Neural cell (in vitro differentiated cells): ENCODE measurements around the gene CSMD2. TPM values are rescaled to one million over a fixed set of nuclear protein-coding genes. Genes with fewer than 3 reads are reported as not detected.
"Not testable (repeated sequence)": the region's sequence is repeated elsewhere in the genome, so short reads cannot be mapped to it uniquely, and the experiment has no call there.

Experiments
- H2AFZ ChIP-seq: fragments of 200-600, 300-800 bp; sonication (generic), shearing (Covaris generic); 2 replicates; pipeline ENCODE4 v1.6.0; 2014; ENCODE audit warnings: low read depth, mild to moderate bottlenecking, antibody characterized with exemption, low read length, moderate library complexity
- H3F3A ChIP-seq: fragments of 200-600 bp; shearing (Covaris generic); 2 replicates; pipeline ENCODE4 v1.6.1; 2016; ENCODE audit warnings: mild to moderate bottlenecking, moderate library complexity, mixed read lengths, antibody characterized with exemption, low read length; ENCODE audit not compliant: insufficient read depth, poor library complexity, severe bottlenecking
- H3K27ac ChIP-seq: fragments of 200-600, 300-800 bp; sonication (generic), shearing (Covaris generic); 2 replicates; pipeline ENCODE4 v1.5.1; 2014; ENCODE audit warnings: mild to moderate bottlenecking, low read length, moderate library complexity
- H3K27me3 ChIP-seq: fragments of 300-800, 200-600 bp; sonication (generic), shearing (Covaris generic); 2 replicates; pipeline ENCODE4 v1.6.0; 2014; ENCODE audit warnings: mild to moderate bottlenecking, low read depth, low read length, moderate library complexity; ENCODE audit not compliant: insufficient read depth
- H3K36me3 ChIP-seq: fragments of 300-800, 200-600 bp; sonication (generic), shearing (Covaris generic); 2 replicates; pipeline ENCODE4 v1.5.1; 2014; ENCODE audit warnings: mild to moderate bottlenecking, antibody characterized with exemption, low read length, moderate library complexity; ENCODE audit not compliant: insufficient read depth
- H3K4me2 ChIP-seq: fragments of 300-800, 200-600 bp; sonication (generic), shearing (Covaris generic); 2 replicates; pipeline ENCODE4 v1.6.0; 2014; ENCODE audit warnings: mild to moderate bottlenecking, low read length
- H3K4me3 ChIP-seq: fragments of 300-800, 200-600 bp; sonication (generic), shearing (Covaris generic); 2 replicates; pipeline ENCODE4 v1.5.1; 2014; ENCODE audit warnings: mild to moderate bottlenecking, low read length, moderate library complexity
- H3K79me2 ChIP-seq: fragments of 200-600 bp; shearing (Covaris generic); replicated peaks from 2 replicates; pipeline ENCODE4 v1.6.0; 2014; ENCODE audit warnings: mild to moderate bottlenecking, low read length, moderate library complexity; ENCODE audit not compliant: insufficient read depth
- H3K9ac ChIP-seq: fragments of 300-800, 200-600 bp; sonication (generic), shearing (Covaris generic); 2 replicates; pipeline ENCODE4 v1.6.1; 2016; ENCODE audit warnings: mild to moderate bottlenecking, low read length, mixed read lengths
- H3K9me2 ChIP-seq: fragments of 200-600 bp; shearing (Covaris generic); 2 replicates; pipeline ENCODE4 v1.6.1; 2016; ENCODE audit warnings: mild to moderate bottlenecking, low read length, mixed read lengths; ENCODE audit not compliant: insufficient read depth
- H3K9me3 ChIP-seq: fragments of 200-600, 300-800 bp; sonication (generic), shearing (Covaris generic); 2 replicates; pipeline ENCODE4 v1.6.1; 2016; ENCODE audit warnings: mild to moderate bottlenecking, mixed run types, low read length, moderate library complexity, mixed read lengths
- H4K20me1 ChIP-seq: fragments of 200-600 bp; shearing (Covaris generic); 2 replicates; pipeline ENCODE4 v1.6.1; 2016; ENCODE audit warnings: mild to moderate bottlenecking, mixed run types; ENCODE audit not compliant: insufficient read depth
- CTCF ChIP-seq: fragments of 450-650 bp; IDR thresholded peaks from 2 replicates; pipeline ENCODE4 v1.5.1; 2014; ENCODE audit warnings: antibody characterized with exemption, mild to moderate bottlenecking, moderate library complexity; ENCODE audit not compliant: poor library complexity, severe bottlenecking
- EP300 ChIP-seq: fragments of 450-650 bp; conservative IDR thresholded peaks from 2 replicates; pipeline ENCODE4 v1.6.1; 2014; ENCODE audit warnings: antibody characterized with exemption, mild to moderate bottlenecking, moderate library complexity; ENCODE audit not compliant: poor library complexity, severe bottlenecking
- EZH2 ChIP-seq: fragments of 200-600, 300-800 bp; shearing (Covaris generic), sonication (generic); IDR thresholded peaks from 2 replicates; pipeline ENCODE4 v1.6.1; 2014; ENCODE audit warnings: antibody characterized with exemption, low read length, borderline replicate concordance, mild to moderate bottlenecking; ENCODE audit not compliant: insufficient read depth, poor library complexity, severe bottlenecking
- MXI1 ChIP-seq: fragments of 450-650 bp; conservative IDR thresholded peaks from 2 replicates; pipeline ENCODE4 v1.6.1; 2014; ENCODE audit warnings: antibody characterized with exemption, mild to moderate bottlenecking; ENCODE audit not compliant: poor library complexity, severe bottlenecking
- POLR2AphosphoS5 ChIP-seq: IDR thresholded peaks from 2 replicates; pipeline ENCODE4 v1.6.1; 2012
- RAD21 ChIP-seq: fragments of 450-650 bp; conservative IDR thresholded peaks from 2 replicates; pipeline ENCODE4 v1.6.1; 2014; ENCODE audit warnings: antibody characterized with exemption, mild to moderate bottlenecking, moderate library complexity
- REST ChIP-seq: IDR thresholded peaks from 2 replicates; pipeline ENCODE4 v1.6.1; 2012; ENCODE audit warnings: borderline replicate concordance
- SMC3 ChIP-seq: fragments of 450-650 bp; conservative IDR thresholded peaks from 2 replicates; pipeline ENCODE4 v1.6.1; 2014; ENCODE audit warnings: antibody characterized with exemption, mild to moderate bottlenecking, moderate library complexity; ENCODE audit not compliant: poor library complexity
- TAF1 ChIP-seq: IDR thresholded peaks from 2 replicates; pipeline ENCODE4 v1.6.1; 2012; ENCODE audit warnings: low read depth
- polyA plus RNA-seq: library from polyadenylated mRNA; depleted of rRNA; stranded (reverse); fragments of >200 nt; gene quantifications from 2 replicates; pipeline ENCODE4 v1.2.3, GENCODE V29; 2014

Gene CSMD2
- polyA plus RNA-seq, 1 donor from 2014 or later, result 9.6 TPM

- no peaks in the 10 kb centered on the region for H3K9me2 ChIP-seq
- no peak overlapping the region for H3K27ac ChIP-seq
- no peaks in the 10 kb centered on the region for H3K27me3 ChIP-seq
- no peak overlapping the region for H3K4me2 ChIP-seq
- H3K4me3 ChIP-seq, result no peak overlapping the region
- H3K36me3 ChIP-seq, result no peaks in the 10 kb centered on the region
- H4K20me1 ChIP-seq, result no peaks in the 10 kb centered on the region
- no peak overlapping the region for H2AFZ ChIP-seq
- no peaks in the 10 kb centered on the region for H3K79me2 ChIP-seq
- H3F3A ChIP-seq, result no peaks in the 10 kb centered on the region
- H3K9ac ChIP-seq, result no peak overlapping the region
- no peaks in the 10 kb centered on the region for H3K9me3 ChIP-seq
- TF ChIP-seq EZH2 (no peak), SMC3 (no peak), TAF1 (no peak), RAD21 (no peak), MXI1 (no peak), EP300 (no peak)
Observed at GRCh38 chr1:34100332-34100731, 64.7 kb downstream of the CSMD2 start.

- not testable (repeated sequence) for H3K27me3 ChIP-seq, H3K79me2 ChIP-seq, H3F3A ChIP-seq, H4K20me1 ChIP-seq, H3K36me3 ChIP-seq, H3K4me2 ChIP-seq, H3K4me3 ChIP-seq, H3K27ac ChIP-seq, H2AFZ ChIP-seq, H3K9me2 ChIP-seq, H3K9ac ChIP-seq, H3K9me3 ChIP-seq
Observed at GRCh38 chr1:34092399-34092798, 72.6 kb downstream of the CSMD2 start.

- Histone ChIP-seq H3K9me3 (no peaks in the 10 kb centered on the region), H3K4me3 (no peak overlapping the region), H3K4me2 (no peak overlapping the region), H3K9me2 (no peaks in the 10 kb centered on the region), H2AFZ (no peak overlapping the region), H3K27ac (no peak overlapping the region), H3K27me3 (no peaks in the 10 kb centered on the region), H3F3A (no peaks in the 10 kb centered on the region), H4K20me1 (no peaks in the 10 kb centered on the region), H3K36me3 (peaks cover 5% of the 10 kb centered on the region), H3K9ac (no peak overlapping the region), H3K79me2 (no peaks in the 10 kb centered on the region)
- no peak for TF ChIP-seq POLR2AphosphoS5
Observed at GRCh38 chr1:34089731-34090130, 75.3 kb downstream of the CSMD2 start.

- Histone ChIP-seq H3F3A (no peaks in the 10 kb centered on the region), H3K27ac (no peak overlapping the region), H3K9me3 (no peaks in the 10 kb centered on the region), H4K20me1 (no peaks in the 10 kb centered on the region), H3K36me3 (peaks cover 5% of the 10 kb centered on the region), H3K4me2 (no peak overlapping the region), H3K79me2 (no peaks in the 10 kb centered on the region), H2AFZ (no peak overlapping the region), H3K4me3 (no peak overlapping the region), H3K9ac (no peak overlapping the region), H3K9me2 (no peaks in the 10 kb centered on the region), H3K27me3 (no peaks in the 10 kb centered on the region)
- TF ChIP-seq RAD21, result no peak
- TF ChIP-seq CTCF, result no peak
- TF ChIP-seq EZH2, result no peak
- no peak for TF ChIP-seq POLR2AphosphoS5
- TF ChIP-seq REST, result no peak
- TF ChIP-seq TAF1, result no peak
- no peak for TF ChIP-seq EP300
- no peak for TF ChIP-seq MXI1
- no peak for TF ChIP-seq SMC3
Observed at GRCh38 chr1:34087986-34088385, 77.0 kb downstream of the CSMD2 start.
